ENCODE data around the gene CCAR1.
"Not testable (repeated sequence)": the region's sequence is repeated elsewhere in the genome, so short reads cannot be mapped to it uniquely, and the experiment has no call there.

The CCAR1 gene

GRCh38 chr10:68759223-68759863 lies 38.3 kb downstream of the CCAR1 start:
- no peak overlapping the region for H3K4me3 ChIP-seq (ENCODE audit: low read length)
- H3K4me2 ChIP-seq (ENCODE audit: low read depth, low read length): no peak overlapping the region
- H3F3A ChIP-seq (ENCODE audit: insufficient read depth, low read length): no peaks in the 10 kb centered on the region
- 0 out of 2 replicates have a peak, but pooled peaks cover 2% of the 10 kb centered on the region for H3K79me2 ChIP-seq (ENCODE audit: low read length)
- H3K36me3 ChIP-seq (replicated peaks; ENCODE audit: insufficient read depth, low read length): peaks cover 16% of the 10 kb centered on the region; the same call in 1 of the 2 replicates
- no peaks in the 10 kb centered on the region for H3K9me2 ChIP-seq (replicated peaks; ENCODE audit: insufficient read depth, low read length)
- TF ChIP-seq EZH2 (optimal IDR thresholded peaks at IDR 0.05; ENCODE audit: low read depth, low read length) (no peak), EZH2phosphoT487 (IDR thresholded peaks at IDR 0.05; ENCODE audit: low read length) (no peak), CTCF (IDR thresholded peaks at IDR 0.05; ENCODE audit: low read length) (no peak)
- no peaks in the 10 kb centered on the region for H4K20me1 ChIP-seq (ENCODE audit: insufficient read depth, low read length)
- H2AFZ ChIP-seq (ENCODE audit: low read length): no peak overlapping the region
- H3K9me3 ChIP-seq (replicated peaks; ENCODE audit: insufficient read depth, low read length): no peaks in the 10 kb centered on the region
- no peak for DNase-seq
- H3K27me3 ChIP-seq (replicated peaks; ENCODE audit: insufficient read depth, low read length): no peaks in the 10 kb centered on the region
- no peak overlapping the region for H3K9ac ChIP-seq (ENCODE audit: low read length)
- H3K27ac ChIP-seq (ENCODE audit: low read length): no peak overlapping the region
- no peaks in the 10 kb centered on the region for H3K4me1 ChIP-seq (ENCODE audit: low read length)

- DNase-seq: no peak
- TF ChIP-seq EZH2phosphoT487 (IDR thresholded peaks at IDR 0.05; ENCODE audit: low read length) (no peak), CTCF (IDR thresholded peaks at IDR 0.05; ENCODE audit: low read length) (no peak), EZH2 (optimal IDR thresholded peaks at IDR 0.05; ENCODE audit: low read depth, low read length) (no peak)
- H2AFZ ChIP-seq (ENCODE audit: low read length): no peak overlapping the region
- H3K36me3 ChIP-seq (replicated peaks; ENCODE audit: insufficient read depth, low read length): peaks cover 11% of the 10 kb centered on the region; the same call in 1 of the 2 replicates
- H3K27ac ChIP-seq (ENCODE audit: low read length): no peak overlapping the region
- no peaks in the 10 kb centered on the region for H3F3A ChIP-seq (ENCODE audit: insufficient read depth, low read length)
- H3K79me2 ChIP-seq (ENCODE audit: low read length): 0 out of 2 replicates have a peak, but pooled peaks cover 2% of the 10 kb centered on the region
- H3K4me3 ChIP-seq (ENCODE audit: low read length): no peak overlapping the region
- no peak overlapping the region for H3K4me2 ChIP-seq (ENCODE audit: low read depth, low read length)
- H3K9ac ChIP-seq (ENCODE audit: low read length): no peak overlapping the region
- no peaks in the 10 kb centered on the region for H3K27me3 ChIP-seq (replicated peaks; ENCODE audit: insufficient read depth, low read length)
- no peaks in the 10 kb centered on the region for H3K9me2 ChIP-seq (replicated peaks; ENCODE audit: insufficient read depth, low read length)
- H3K9me3 ChIP-seq (replicated peaks; ENCODE audit: insufficient read depth, low read length): no peaks in the 10 kb centered on the region
- H4K20me1 ChIP-seq (ENCODE audit: insufficient read depth, low read length): no peaks in the 10 kb centered on the region
- H3K4me1 ChIP-seq (ENCODE audit: low read length): no peaks in the 10 kb centered on the region
Observed at GRCh38 chr10:68759967-68760366, 38.9 kb downstream of the CCAR1 start.

GRCh38 chr10:68767407-68767806 lies 46.4 kb downstream of the CCAR1 start:
- peaks cover 12% of the 10 kb centered on the region; the same call in 1 of the 2 replicates for H3K36me3 ChIP-seq (replicated peaks; ENCODE audit: insufficient read depth, low read length)
- H3K79me2 ChIP-seq (ENCODE audit: low read length); DNase-seq; H3F3A ChIP-seq (ENCODE audit: insufficient read depth, low read length); H3K27ac ChIP-seq (ENCODE audit: low read length); H3K9me3 ChIP-seq (replicated peaks; ENCODE audit: insufficient read depth, low read length); H3K27me3 ChIP-seq (replicated peaks; ENCODE audit: insufficient read depth, low read length); H3K4me2 ChIP-seq (ENCODE audit: low read depth, low read length); H3K4me3 ChIP-seq (ENCODE audit: low read length); H3K9me2 ChIP-seq (replicated peaks; ENCODE audit: insufficient read depth, low read length); H3K9ac ChIP-seq (ENCODE audit: low read length); H2AFZ ChIP-seq (ENCODE audit: low read length); H3K4me1 ChIP-seq (ENCODE audit: low read length); H4K20me1 ChIP-seq (ENCODE audit: insufficient read depth, low read length): not testable (repeated sequence)

Data from MM.1S (cell line).